Activated T-helper 1 cell treated with anti-CD3 and anti-CD28 coated beads, Interleukin-2, amount 50 U/mL, for 16 hours (primary cell): Measurements from ENCODE around the gene MCRS1.
"Not testable (repeated sequence)": the region's sequence is repeated elsewhere in the genome, so short reads cannot be mapped to it uniquely, and the experiment has no call there.

Experiments
- DNase-seq, 2 donors: peaks; one replicate each; pipeline ENCODE4 v3.0.0-alpha.2; 2020; ENCODE audit warnings: low read depth in 1 of 2, low spot score in 1 of 2

Gene MCRS1

DNA sequence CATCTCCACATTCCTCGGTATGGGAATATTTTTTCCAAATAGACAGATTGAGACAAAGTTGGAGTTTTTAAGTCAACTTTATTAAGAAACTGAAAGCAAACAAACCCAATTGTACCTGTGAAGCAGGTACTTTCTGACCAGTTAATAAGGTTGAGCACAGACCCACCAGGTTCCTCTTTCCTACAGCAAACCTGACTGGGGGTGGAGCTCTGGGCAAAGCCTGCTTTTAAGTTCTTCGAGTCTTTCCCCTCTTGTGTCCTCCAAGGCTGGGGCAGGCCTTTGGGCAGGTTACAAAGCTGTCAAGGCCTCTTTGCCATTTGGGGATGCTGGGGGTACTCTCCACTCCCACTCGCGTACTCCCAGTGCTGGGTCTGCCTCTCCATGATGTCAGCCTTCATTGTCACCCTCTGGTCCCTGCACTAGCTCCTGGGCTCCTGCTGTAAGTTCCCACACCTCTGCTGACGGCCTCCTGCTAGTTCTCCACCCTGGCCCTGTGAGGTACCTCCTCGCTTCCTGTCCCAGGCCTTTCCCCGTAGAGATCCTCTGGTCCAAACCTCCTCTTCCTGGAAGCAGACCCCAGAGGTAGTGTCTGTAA is 25.9 kb downstream of the MCRS1 start:
- DNase-seq = no peak

DNA sequence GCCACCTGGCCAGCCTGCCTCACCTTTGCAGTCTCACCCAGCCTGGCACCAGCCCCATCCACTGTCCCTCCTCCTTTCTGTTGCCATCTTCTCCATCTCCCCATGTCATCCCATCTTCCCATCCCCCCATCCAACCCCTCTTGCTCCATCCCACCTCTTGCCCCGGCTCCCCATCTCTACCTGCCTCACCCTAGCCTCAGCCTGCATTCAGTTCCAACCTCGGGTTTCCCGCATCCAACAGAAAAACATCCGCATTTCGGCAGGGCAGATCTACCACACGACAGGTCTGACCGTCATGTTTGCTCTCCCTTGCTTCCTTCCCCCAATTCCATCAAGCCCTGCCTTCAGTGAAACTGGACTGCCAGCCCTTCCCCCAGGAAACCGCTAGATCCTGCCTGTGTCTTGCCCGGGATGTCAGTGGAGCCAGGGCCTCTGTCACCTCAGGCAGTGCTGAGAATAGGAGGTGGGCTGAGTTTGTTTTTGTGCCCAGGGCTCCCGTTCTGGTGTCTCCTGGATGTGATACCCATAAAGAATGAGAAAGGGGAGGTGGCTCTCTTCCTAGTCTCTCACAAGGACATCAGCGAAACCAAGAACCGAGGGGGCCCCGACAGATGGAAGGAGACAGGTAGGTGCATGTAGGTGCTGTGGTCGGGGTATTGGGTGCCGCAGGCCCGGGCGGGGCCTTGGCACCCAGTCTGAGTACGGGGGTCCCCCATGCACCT is 26.6 kb downstream of the MCRS1 start:
- no peak for DNase-seq

DNA sequence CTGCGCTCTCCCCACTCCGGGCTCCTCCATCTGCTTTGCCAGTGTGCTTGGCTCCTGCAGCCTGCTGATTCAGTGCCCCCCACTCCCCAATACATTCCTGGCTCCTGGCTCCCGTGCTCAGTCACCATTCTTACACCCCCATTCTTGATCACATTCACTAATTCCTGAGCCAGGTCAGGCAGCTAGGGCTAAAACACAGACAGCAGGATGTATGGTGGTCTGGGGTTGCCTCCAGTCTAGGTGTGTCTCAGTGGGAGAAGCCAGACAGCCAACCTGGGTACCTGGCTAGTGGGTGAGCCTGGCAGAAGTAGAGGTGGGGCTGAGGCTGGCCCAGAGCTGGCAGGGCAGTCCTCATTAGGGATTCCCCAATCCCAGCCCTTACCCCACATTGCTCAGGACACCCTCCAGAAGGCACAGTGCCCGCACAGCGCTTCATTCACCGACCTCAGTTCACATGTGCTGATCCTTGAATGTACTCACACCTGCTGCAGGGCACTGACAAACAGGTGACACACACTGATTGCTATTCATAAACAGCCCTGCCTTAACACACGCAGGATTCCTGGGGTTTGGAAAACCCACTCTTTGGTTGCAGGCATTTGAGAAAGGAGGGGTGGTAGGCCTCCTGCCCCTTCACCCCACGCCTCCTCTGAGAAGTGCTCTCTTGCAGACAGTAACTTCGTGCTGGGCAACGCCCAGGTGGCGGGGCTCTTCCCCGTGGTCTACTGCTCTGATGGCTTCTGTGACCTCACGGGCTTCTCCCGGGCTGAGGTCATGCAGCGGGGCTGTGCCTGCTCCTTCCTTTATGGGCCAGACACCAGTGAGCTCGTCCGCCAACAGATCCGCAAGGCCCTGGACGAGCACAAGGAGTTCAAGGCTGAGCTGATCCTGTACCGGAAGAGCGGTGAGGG is 27.5 kb downstream of the MCRS1 start:
- DNase-seq = no peak

DNA sequence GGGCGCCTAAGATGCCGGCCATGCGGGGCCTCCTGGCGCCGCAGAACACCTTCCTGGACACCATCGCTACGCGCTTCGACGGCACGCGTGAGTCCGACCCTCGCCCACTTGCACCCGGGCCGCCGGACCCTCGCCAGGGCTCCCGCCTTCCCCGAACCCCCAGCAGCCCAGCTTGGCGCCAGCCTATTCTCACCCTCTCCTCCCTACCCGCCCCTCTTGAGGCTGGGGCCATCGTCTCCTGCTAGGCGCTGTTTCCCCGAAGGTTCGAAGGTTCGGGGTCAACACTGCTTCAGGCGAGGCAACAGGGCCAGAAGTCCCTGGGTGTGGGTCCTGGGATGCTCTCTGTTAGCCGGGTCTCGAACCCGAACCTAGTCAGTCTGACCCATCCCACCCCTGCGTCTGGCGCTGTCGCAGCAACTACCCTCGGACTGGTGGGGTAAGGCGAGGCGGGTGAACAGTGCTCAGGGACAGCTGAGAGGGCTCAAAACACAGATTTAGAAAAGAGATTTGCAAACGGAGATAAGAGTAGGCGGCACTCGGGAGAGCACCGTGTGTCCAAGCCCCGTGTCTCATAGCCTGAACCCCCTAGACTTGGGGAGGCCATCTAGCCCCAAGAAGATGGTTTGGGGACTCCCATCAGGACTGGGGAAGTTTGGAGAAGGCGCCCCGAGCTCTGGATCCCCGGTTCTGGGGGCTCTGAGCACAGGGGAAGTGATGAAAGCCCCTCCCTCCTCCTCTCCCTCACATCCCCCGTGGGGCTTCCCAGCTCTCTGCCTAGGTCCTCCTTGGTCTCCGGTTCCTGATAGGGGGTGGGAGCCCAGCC is 28.3 kb downstream of the MCRS1 start:
- DNase-seq = no peak

DNA sequence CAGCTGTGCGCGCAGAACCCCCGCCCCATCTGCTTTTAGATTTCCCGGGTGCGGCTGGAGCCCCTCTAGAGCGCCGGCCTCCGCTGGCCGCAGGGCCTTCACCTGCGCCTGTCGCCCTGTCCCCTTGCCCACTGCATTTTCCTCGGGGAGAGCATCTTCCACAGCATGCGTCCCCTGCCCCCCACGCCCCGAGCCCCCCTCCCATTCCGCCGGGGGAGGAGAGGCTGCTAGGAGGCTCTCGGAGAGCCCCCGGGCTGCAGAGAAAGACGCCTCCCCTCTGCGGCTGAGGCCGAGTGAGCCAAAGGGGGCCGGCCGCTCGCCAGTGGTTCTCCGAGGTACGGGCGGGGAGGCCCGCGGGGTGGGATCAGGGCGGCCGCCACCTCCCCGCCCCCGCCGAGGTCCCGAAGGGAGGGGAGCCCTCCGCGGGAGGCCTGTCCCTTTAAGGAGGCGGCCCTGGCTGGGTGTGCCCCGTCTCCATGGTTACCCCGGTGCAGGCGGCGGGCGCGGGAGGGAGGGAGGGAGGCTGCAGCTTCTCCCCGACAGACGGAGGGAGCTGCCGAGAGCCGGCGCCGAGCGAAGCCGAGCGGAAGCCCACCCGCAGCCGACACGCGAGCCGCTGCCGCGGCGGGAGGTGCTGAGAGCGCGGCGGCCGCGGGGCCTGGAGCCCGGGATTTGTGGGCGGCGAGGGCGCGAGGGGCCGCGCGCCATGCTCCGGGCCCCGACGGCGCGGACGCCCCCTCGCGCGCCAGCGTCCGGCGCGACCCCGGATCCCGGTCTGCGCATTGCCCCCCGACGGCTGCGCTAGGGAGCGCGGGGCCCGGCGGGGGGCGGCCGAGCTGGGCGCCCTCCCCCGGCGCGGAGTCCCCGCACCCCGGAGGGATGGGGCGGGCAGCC is 29.2 kb downstream of the MCRS1 start, which contains the start of gene KCNH3:
TSS of gene KCNH3 (plus strand) at position 521 of the 894 bp plus-strand sequence. CDS start 387 bp downstream, outside the sequence.
- DNase-seq = peak; percentile 76 to 79

DNA sequence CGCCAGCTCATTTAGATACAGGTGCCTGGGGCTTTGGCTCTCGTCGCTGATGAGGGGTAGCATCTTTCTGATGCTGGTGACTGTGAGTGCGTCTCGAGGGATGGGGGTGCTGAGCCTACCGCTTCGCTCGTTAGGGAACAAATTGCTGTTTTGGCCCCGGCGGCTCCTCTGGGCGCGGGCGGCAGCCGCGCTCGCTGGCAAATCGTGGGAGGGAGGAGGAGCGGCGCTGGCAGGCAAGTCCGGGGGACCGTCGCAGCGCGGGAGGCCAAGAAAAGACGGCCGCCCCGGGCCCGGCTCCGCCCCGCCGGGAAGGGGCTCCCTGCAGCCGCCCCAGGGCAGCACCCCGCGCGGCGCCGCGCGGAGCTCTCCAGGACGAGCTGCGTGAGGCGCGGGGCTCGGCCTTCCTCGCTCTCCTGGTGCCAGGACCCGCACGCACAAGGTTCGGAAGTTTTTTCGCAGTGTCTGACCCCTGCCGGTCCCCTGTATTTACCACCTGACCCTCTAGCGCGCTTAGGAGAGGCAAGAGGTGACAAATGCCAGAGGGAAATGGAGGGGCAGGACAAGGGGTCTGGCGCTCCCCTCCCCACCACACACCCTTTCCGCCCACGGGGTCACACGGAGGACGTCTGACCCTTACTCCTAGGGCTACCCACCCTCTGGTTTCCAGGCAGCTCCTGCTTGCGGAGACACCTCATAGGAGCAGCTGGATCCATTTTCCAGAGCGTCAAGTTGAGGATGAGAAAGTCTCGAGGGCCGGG is 30.0 kb downstream of the MCRS1 start:
- no peak for DNase-seq

DNA sequence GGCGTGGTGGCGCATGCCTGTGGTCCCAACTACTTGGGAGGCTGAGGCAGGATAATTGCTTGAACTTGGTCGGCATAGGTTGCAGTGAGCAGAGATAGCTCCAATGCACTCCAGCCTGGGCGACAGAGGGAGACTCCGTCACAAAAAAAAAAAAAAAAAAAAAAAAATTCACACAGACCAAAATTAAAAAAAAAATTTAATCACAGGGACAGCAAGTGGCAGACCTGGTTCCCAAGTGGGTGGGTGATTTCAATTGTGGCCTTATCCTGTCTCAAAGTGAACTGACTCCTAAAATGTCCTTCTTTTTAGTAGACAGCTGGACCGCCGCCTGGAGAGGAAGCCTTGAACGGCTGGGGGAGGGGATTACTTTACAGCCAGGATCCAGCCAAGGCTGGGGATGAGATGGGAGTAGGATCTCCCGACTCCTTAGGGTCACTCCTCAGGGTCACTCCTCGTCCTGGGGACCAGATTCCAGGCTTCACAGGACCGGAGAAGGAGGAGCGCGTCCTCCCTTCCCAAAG is 30.7 kb downstream of the MCRS1 start:
- DNase-seq = no peak

DNA sequence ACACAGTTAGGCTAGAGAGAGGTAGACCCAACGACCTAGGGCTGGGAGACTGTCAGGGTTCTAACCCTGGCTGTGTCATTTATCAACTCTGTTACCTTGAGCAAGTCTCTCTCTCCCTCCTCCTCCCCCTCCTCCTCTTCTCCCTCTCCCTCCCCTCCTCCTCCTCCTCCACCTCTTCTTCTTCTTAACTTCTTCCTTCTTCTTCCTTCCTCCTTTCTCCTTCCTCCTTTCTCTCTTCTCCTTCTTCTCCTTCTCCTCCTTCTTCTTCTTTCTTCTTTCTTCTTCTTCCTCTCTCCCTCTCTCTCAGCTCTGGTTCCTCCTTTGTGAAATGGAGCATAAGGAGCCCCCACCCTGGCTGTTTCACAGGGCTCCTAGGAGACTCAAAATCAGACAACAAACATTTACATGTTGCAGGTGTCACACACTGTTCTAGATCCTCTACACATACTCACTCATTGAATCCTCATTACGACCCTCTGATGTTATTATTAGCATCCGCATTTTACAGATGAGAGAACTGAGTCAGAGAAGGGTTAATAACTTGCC is 31.3 kb downstream of the MCRS1 start:
- no peak for DNase-seq

DNA sequence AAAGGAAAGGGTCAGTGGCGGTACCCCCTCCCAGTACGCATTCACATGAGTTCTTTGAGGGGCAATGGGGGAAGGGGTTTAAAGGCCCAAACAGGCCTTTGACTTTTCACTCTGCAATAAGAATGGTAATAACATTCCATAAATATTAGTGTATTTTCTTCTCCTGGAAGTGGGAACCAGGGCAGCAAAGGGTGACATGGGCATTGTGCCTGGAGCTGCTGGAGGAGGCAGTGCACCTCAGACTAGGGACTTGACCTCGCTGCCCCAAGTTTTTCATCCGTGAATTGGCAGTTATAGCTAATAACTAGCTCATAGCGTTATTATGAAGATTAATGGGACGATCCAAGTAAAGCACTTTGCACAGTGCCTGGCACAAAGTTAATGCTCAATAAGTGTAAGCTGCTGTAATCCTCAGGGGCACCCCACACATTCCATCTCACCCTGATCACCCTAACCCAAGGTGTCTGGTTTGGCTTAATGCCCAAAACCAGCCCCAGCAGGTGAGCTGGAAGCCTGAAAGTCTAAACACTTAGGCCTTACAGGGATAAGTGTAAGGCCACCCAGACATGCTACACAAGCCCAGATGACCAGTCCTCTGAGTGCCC is 31.9 kb downstream of the MCRS1 start:
- DNase-seq = no peak

DNA sequence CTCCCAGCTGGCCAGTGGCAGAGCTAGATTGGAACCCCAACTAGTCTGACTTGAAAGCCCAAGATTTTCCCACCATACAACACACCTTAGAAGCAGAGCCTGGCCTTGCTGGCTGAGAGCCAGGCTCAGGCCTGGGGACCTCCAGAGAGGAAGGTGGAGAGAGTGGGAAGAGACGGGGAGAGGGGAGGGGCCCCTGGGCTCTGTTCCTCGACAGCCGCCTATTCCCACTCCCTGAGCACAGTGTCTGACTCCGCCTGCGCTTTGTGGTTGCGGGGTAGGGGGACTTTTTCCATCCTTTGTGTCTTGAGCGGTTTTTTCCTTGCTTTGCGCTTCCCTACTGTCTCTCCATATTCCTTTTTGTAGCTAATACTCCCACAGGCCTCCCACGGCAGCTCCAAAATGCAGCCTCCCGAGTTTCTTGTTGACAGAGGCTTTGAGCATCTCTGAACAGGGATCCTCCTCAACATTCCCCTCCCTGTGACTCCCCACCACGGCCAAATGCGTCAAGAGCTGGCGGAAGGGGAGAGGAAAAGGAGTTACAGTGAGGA is 33.1 kb downstream of the MCRS1 start:
- DNase-seq = no peak

DNA sequence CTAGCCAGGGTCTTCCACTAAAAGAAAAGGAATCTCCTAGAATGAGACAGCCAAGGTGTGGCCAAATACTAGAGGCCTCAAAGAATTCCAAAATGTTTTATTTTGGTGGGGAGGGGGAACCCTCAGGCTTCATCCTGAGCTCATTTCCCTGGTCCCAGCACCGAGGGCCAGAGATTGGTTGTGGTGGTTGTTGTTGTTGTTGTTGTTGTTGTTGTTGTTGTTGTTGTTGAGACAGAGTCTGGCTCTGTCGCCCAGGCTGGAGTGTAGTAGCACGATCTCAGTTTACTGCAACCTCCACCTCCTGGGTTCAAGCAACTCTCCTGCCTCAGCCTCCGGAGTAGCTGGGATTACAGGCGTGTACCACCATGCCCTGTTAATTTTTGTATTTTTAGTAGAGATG is 33.8 kb downstream of the MCRS1 start:
- DNase-seq = not testable (repeated sequence)

DNA sequence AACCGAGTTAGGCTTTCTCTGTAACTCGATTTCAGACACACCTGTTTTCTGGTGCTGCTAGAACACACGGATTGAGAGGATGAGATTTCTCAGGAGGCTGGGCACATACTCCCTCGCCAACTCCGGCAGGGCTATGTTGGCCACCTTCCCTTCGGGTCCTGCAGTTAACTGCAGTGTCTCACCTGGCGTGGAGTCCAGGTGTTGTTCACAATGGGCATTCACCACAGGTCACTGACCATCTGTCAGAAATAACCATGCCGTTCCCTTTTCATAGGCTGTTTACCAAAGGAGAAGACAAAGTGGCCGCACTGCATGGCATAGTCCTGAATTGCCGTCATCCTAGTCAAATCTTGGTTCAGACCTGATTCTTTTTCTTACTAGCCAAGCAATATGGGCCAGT is 34.6 kb downstream of the MCRS1 start:
- no peak for DNase-seq

DNA sequence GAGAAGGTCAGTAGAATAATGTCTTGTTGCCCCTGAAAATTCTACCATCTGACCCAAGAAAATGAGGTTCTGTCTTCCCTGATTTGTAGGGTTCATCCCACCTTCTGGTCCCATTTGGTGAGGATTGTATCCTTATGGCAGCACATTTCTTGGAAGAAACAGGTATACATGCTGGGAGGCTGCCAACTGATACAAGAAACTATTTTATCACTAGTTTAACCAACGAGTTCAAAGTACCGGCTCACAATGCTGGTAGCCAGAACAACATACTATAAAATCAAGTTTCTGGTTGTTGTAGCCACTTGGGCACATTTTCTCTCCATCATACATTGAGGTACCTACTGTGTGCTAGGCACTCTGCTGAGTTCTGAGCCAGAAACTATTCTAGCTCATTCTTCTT is 36.2 kb downstream of the MCRS1 start:
- no peak for DNase-seq

DNA sequence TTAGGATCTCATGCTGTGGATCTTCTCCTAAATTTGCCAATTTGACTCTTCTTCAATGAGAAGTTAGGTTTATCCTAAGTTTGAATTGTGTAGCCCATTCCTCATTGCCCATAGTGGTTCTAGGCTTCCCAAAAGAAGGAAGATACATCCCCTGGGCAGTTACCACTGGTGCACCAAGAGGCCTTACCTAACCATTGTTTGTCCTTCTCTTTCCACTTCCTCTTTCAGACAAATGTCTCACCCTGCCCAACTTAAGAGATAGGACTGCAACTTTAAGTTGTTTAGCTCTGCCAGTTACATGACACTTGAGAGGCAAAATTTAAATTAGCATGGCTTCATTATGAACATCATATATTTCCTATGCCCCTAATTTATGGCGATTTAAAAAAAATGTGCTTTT is 38.5 kb downstream of the MCRS1 start:
- DNase-seq = no peak

DNA sequence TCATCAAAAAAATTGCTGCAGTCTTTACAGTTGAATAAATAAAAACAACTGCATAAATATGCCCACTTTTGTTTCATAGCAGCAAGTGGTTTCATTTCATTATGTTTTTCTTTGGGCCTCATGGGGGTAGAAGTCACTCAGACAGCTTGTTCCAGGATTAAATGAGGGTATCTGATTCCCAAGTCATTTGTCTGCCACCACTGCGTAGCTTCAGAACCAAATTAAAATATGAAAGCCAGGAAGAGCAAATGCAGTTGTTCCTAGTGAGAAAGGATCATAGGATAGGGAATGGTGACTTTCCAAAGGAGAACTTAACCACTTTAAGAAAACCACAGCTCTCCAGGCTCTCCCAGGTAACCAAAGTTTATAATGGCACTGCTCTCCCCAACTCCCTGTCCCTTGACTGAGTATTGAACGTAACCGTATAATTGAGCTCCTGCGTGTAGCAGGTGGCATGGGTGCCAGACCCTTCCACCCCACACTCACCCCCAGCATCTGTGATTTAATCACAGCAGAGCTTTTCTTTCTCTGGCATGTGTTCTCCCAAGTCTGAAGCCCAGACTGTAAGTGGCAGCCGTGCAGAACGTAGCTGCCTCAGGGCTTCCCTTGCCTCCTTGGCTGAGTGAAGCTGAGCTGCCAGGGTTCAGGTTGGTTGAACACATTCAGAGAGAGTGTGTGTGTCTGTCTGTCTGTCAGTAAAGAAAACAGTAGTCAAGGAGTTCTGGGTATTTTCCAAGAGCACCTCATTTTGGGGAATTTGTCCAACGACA is 40.4 kb downstream of the MCRS1 start:
- DNase-seq = no peak

DNA sequence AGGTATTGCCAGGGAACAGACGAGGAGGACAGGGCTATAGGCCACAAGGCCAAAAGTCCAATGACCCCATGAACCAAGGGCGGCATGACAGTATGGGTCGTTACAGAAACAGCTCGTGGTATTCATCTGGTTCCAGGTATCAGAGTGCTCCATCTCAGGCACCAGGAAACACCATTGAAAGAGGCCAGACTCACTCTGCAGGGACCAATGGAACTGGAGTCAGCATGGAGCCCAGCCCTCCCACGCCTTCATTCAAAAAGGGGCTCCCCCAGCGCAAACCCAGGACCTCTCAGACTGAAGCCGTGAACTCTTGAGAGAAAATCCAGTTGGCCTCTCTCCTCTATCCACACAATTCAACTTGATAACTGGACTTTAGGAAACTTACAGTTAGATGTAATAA is 42.0 kb downstream of the MCRS1 start:
- no peak for DNase-seq

DNA sequence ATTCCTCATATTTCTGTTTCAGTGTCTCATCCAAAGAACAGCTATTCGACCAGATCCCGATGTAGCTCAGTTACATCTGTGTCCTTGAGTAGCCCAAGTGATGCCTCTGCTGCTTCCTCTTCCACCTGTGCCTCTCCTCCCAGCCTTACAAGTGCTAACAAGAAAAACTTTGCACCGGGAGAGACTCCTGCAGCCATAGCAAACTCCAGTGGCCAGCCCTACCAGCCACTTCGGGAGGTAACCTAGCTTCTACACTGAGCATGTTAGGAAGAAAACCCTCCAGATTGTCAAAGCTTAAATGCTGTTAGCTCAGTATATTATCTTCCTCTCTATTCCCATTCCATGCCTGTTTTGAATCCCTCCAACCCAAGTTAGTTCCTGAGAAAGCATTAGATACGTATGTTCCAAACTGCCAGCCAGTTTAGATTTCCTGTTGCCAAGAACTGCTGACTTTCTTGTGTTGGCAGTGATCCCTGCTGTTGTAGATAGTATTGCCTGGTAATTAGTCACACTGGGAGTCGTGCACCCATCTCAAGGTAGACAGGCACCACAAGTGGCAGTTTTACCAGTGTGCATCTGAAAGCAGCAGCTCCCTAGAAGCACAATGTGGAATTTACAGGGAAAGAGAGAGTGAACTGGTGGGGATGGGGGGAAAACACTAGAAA is 43.1 kb downstream of the MCRS1 start:
- DNase-seq = no peak
